Skin of body (tissue), 2 donors: Measurements from ENCODE around the gene DMBX1. TPM values are rescaled to one million over a fixed set of nuclear protein-coding genes. Genes with fewer than 3 reads are reported as not detected.

Experiments
- DNase-seq: peaks from one replicate; lab custom pipeline; 2025; lab: John Stamatoyannopoulos, UW
- total RNA-seq: library from RNA; depleted of rRNA; stranded (reverse); fragments of >200 nt; gene quantifications from one replicate; pipeline ENCODE4 v1.2.3, GENCODE V29; 2014

DMBX1 gene
- total RNA-seq, 1 donor from 2014 or later: not detected

DNA sequence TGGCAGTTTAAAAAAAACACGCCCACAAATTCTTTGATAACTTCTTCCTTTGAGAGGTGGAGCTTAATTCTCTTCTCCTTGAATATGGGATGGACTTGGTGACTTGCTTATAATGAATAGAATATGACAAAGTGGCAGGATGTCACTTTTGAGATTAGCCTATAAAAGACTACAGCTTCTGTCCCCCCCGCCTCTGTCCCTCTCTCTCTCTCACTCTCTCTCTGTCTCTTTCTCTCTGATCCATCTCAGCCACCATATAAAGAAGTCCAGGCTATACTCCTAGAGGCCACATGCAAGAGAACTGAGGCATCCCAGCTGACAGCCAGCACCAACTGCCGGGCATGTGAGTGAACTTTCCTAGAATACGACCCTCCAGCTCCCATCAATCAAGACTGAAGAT is 7.7 kb upstream of the DMBX1 start:
- no peak for DNase-seq

DNA sequence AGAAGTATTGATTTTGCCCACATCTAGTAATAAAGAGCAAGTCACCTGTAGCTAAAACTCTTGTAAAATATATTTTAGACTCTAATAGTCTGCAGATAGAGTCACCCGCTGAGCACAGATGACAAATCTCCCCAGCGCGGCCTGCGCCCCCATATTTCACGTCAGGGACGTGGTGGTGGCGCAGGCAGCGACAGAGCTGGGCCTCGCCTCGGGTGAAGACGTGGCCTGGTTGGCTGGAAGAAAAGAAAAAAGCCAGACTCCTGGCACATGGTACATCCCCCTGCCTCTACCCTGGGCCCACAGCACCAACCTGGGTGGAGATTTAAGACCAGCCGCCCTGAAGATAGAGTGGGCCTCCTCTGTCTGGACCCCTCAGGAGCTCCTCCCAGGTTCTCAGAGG is 6.0 kb upstream of the DMBX1 start:
- no peak for DNase-seq

DNA sequence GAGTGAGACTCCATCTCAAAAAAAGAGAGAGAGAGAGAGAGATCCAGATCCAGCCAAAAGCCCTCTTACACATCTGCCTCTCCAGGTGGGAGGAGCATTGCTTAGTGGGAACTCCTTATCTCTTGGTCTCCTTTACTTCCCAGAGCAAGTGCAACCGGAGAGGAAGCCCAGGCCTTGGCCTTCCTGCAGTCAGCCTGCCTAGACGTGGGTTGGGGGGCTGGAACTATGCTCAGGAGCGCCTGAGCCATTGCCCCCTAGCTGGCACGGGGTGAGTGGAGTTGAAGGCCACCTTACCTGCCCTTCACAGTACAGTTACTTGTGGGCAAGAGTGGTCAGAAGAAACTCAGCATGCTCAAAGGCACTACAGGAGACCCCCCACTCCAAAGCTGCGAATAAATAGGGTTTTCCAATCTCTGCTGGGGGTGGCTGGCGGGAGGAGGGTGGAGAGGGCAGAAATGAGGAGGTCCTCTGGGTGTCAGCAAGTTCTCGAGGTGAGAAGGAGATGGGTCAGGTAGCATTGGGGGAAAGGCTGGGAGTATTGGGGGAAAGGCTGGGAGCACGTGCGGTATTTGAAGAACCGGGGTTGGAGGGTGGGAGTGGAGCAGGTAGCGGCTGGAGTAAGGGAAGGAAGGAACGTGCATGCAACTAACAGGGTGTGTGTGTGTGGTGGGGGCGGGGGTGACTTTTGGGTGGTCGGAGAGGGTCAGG is 4.7 kb upstream of the DMBX1 start:
- DNase-seq: no peak

DNA sequence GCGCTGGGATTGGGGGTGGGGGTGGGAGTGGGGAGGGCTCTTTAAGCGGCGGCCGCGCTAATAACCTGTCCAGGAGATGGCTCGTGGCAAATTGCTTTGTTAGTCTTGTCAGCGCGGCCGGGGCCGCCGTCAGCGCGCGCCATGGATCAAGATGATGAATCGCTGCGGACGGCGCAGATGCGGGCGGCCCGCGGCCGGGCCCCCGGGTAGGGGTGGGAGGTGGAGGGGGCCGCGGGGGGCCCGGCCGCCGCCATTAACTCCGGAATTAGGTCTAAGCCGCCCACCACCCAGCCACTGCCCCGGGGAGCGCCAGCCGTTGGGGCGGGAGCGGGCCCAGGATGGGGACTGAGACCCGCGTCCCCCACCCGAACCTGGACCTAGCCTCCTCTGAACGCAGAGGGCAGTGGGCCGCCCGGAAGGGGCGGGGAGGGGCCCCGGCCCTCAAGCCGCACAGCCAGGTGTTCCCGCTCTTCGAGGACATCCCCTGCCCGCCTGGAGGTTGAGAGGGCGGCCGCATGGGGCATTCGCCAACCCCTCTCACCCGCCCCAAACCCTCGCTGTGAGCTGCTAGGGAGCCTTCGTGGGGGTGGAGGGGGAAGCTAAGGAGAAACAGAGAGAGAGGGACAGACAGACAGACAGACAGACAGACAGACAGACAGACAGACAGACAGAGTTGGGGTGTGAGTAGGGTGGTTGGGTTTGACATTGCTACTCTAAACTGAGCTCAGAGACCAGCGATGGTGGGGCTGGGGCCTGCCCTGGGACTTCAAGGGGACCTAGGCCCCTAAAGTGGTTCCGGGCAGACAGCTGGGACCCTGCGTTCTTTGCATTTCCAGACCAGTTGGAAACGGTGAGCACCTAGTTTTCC is 3.8 kb upstream of the DMBX1 start:
- DNase-seq: no peak

DNA sequence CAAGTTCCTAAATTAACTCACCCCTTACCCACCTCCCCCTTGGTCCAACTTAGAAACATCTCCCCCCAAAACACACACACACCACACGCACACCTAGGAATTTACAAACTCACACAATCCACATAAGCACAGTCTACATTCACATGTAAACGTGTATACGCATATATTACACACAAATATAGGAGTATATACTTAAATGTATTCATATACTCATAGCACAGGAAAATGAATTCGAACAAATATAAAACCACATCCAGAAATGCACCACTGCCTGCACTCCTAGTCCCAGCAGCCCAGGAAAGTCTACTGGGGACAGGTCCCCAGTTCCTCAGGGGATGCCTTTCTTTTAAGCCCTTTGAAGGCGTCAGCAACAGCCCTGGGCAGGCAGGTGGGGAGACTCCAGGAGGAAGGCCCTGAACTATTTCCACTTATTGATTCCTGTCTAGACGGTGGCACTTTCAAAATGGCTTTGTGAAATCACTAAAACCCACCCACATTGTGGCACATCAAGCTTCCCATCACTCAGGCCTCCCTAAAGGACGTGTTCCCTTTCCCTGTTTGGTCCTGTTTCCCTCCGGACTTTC is 3.1 kb upstream of the DMBX1 start:
- no peak for DNase-seq

DNA sequence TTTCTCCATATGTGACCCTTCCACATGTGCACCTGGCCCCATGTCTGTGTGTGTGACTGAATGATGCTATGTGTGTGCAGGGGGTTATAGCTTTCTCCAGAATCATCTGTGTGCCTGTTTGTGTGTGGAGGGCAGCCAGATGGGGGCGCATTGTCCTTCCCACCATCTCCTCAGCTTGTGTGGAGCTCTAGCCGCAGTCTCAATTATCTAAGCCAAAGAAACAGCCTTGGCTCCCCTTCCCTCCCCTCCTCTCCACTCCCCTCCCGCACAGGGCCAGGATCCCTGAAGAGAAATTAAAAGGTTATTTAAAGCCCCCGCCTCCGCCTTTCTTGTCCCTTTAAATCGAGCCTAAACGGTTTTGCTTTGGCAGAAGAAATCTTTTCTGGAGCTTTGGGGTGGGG is 1.8 kb upstream of the DMBX1 start:
- DNase-seq: no peak

DNA sequence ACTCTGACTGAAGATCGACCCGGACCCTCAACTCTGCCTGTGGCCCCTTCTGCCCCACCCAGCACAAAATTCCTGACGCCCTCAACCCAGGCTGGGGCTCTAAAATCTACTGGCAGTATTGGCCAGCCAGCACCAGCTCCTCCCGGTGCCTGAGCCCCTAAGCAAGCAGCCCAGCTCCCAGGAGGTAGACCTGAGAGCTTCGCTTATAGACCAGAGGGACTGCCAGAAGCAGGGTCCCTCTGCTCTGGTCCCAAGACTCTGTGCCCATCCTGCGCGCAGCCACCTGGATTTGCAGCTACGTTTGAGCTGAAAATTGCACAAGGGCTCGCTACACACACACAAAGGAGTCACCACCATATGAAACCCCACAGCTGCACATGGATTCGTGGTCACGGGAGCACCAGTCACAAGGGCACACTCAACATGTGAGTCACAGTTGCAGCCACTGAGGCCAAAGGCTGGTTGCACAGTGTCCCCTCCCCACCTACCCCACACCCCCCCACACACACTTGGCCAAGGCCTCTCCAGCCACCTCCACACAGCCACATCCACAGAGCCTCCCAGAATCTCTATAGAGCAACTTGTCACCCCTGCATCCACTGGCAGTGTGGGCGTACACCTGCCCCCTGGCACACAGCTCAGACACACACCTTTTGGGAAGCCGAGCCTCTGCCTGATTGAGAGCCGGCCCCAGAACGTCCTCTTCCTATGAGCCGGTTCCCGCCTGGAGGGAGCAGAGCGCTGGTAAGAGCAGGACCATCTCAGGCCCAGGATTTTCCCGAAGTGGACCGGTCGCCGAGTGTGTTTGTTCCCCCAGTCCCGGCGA is 1.1 kb upstream of the DMBX1 start:
- no peak for DNase-seq

DNA sequence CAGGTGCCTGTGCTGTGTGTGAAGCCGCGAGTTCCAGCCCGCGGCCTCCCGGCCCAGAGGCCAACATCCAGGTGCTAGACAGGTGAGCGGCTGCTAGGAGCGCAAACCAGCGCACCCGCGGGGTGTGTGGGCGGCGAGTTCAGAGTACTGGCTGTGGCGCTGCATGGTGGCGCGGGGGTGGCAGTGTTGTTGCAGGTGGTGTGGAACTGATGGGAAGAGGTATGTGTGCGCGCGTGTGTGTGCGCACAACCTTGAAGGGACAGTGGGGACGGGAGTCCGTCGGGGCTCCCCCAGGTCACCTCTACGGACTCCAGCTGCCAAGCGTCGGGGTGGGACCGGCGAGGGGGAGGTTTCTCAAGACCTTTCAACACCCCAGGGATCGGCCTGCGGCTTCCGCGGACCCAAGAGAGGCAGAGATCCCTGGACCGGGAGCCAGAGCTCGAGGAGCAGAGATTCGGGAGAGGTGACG is 433 bp upstream of the DMBX1 start:
- no peak for DNase-seq

DNA sequence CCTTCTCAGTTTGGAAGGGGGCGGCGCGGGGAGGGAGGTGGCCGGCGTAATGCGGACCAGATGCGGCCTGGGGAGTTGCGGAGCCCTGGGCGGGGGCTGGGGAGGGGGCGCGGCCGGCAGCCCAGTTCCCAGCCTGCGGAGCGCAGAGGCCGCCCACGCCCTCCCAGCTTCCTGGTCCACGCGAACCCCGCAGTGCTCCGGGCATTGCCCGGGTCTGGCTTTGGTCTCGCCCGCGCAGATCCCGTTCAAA is 695 bp downstream of the DMBX1 start:
- DNase-seq: no peak

DNA sequence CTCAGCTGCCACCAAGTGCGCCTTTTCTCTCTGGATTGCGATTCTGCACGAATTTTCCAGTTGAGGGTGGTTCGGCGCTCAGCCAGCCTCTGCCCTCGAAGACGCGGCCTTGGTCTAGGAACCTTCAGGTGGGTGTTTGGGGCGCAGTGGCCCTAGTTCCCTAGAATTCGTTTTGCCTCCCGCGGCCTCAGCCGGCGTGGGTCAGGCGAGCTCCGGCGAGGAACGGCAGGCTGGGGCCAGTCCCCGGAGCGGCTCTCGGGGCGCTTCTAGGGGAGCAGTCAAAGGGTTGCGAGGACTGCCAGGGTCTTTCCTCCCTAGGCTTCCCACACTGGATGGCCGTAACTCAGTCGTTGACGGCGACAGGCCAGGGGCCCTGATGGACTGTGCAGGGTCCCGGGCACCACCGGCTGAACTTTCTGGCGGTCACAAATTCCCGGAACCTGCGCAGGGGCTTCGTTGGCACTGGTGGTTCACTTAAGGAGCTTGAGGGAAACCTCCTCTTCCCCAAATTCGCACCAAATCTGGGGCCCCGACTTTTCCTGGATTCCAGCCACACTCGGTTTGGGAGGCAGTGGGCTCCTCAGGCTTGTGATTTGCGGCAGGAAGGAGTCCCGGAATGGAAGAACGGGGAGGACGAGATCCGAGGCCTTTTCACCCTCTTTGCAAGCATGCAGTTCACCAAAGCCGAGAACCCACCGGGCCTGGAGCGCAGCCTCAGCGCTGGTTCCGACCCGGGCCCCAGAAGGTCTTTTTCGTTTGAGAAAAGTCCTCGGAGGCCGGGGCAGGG is 1.2 kb downstream of the DMBX1 start:
- no peak for DNase-seq

DNA sequence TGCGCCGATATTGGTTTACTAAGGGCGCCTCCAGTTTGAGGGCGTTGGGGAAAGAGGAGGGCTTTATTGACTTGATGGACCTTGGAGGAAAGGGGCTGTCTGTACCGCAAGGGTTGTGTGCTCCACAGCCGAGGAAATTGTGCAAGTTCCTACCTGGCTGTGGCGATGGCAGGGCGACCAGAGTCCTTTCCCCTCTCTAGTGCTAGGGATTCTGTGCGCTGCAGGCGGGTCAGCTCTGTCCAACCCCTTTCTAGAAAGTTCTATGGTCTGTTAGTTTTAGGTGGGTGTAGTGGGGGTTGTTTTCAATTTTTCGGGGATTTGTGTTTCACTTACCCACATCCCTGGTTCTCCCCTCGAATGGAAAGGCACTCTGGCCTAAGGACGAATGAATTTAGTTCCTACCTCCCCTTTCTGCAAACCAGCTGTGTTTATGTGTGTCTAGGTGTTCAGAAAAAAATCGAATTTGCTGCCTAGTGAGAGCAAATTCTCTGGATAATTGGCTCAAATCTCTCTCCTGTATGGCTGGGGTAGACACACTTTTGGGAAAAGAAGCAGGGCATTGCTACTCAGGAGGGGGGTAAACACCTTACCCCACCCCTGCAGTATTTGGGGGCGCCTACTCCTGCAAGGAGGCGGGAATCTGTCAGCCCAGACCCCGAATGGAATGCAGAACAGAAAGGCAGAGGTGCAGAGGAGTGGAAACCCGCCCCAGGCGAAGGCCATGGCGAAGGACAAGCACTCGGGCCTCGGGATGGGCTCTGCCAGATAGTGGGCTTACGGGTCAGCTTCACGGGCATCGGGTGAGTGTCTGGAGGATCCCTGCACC is 2.0 kb downstream of the DMBX1 start:
- DNase-seq: no peak

DNA sequence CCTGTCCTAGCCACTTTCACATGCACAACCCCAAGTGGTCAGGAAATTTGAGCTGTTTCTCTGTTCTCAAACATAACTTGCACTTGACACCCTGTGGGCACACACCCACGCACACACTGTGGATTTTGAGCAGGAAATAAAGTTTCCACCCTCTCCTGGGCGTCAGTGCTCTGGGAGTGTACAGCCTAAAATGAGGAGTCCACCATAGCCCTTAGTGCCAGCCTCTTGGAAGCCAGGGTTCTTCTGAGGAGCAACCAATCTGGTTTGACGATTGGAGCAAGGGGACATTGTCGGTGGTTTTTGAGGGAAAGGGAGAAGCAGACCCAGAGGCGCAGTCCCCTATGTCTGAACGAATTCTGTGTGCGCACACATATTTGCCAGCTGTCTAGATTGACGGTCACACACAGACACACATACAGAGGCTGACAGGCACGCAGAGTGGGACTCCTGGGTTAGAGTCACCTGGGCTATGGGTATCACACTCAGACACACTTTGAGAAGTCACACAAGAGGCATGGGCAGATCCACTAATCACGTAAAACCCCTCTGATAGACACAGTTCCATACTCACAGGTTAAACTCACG is 2.7 kb downstream of the DMBX1 start:
- no peak for DNase-seq

DNA sequence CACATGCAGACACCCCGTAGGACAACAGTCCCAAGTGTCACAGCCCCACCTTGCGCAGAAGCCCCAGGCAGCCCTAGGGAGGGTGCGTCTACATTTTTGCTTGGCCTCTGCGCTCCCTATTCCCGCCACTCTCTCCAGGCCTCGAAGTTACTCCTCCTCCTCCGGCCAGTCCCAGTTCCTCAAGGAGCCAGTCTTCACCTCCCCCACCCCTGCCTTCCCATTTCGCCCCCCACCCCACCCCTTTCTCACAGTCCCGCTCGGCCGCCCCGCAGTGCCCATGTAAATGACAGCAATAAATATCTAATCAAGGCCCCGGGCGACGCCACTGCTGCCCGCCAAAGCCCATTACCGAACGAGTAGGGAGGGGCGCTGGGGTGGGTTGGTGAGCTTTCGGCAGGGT is 3.2 kb downstream of the DMBX1 start:
- DNase-seq: no peak

DNA sequence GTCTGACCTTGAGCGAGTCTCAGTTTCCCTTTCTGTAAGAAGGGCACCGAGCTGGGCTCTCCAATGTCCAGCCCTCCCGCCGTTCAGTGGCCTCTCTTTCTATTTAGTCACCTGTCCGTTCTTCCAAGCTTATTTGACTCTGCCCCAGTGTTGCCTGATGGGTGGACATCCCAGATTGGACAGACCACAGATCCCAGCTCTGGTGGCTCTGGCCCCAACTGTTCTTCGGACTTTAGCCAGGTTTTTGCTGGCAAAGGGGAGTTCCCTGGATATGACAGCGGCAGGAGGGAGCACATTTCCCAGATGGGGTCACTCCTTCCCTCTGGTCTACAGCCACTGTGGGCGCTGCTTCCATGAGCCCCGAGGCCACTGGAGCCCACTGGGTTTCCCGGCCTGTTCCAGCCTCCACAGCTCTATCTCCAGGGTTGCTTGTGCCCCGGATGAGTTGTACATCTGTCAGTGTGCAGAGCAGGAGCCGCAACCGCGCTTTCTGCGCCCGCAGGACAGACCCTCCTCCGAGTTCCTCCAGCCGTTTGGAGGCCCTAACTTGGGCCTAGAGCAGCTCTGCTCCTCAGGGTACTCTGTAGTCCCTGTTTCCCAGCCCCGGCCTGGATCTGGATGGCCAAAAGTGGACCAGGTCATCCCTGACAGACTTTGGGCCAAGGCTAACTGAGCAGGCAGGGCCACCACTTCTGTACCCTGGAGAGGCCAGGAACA is 3.8 kb downstream of the DMBX1 start:
- DNase-seq: no peak

DNA sequence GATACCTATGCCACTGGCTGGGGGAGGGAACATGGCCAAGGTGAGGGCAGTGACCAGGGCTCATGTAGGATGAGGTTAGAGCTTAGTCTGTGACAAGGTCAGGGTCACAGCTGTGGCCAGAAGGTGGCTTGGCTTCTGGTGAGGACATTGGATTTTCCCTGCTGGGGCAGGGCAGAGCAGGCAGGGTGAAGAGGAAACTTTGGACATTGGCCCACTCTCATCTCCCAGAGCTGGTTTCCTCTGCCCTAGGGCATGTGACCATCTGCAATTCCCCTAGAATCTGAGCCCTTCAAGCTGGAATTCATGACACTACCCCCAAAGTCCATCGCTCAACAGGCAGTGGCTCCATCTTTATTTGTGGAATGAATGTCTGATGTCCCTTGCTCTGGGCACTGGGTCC is 5.3 kb downstream of the DMBX1 start:
- no peak for DNase-seq

DNA sequence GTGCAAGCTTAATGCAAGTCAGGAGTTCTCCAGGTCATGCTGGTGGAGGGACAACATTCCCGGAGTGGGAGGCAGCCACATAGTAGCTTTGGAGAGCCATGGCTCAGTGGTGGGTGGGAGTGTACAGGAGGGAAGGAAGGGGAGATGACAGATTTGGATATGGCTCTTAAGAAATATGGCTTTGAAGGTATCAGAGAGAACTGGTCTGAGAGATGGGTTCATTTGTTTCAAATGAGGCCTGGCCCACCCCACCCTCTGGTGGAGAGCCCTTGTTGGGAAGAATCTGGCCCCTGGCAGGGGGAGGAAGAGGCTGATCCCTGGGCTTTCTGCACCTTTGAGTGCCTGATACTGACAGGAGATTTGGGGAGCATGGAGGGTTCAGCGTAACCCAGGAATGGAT is 6.1 kb downstream of the DMBX1 start:
- no peak for DNase-seq

DNA sequence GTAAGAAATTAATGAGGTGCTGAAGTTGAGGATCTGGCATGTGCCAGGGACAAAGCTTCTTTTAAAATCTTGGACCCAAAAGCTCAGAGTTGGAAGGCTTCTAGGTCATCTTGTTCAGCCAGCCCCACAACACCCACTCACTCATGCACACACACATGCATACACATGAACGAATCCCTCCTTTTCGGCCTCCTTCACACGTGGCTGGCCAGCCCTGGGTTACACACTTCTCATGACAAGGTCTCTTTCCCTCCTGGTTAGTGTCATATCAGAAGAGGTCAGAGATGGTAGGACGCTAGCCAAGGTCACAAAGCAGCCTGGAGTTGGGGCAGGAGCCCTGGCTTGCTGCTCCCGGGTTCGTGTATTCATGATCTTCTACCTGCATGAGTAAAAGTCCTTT is 6.9 kb downstream of the DMBX1 start:
- no peak for DNase-seq

DNA sequence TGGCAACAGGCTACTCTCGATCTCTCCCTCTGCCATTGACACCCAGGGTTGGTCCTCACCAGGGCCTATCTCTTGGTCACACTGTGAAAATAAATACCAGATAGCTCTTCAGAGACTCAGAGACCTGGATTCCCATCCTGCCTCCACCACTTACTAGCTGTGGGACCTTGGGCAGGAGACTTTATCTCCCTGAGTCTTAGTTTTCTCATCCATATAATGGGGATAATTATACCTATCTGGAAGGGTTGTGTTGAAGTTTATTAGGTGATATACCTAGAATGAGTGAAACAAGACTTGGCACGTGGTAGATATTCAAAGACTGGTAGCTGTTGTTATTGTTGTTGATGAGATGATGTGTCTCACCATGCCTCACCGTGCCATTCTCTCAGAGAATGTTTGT is 7.4 kb downstream of the DMBX1 start:
- no peak for DNase-seq

DNA sequence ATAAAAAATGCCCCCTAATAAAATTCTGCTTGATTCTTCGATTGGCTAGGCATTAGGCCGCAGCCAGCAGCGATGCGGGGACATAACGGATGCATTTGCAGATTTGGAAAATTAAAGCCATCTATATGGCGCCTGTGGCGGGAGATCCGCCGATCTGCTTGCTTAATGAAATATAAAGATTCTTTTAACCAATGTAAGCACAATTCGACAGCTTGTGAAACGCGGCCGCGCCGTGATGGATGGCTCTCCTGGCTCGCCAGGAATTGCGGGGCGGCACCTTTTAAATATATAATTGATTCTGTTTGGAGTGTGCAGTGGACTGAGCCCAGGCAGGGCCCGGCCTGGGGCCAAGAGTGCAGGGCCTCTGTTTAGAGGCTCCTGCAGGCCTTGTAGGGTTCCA is 8.0 kb downstream of the DMBX1 start:
- DNase-seq: no peak
